Right cardiac atrium (tissue), 5 donors: Measurements from ENCODE around the gene CD109. TPM values are rescaled to one million over a fixed set of nuclear protein-coding genes. Genes with fewer than 3 reads are reported as not detected.

ENCODE experiments used
- ATAC-seq, 2 donors: fragments of 200-7000 bp; cut with Tn5 transposase; one replicate each; pipeline versions ENCODE4 v1.8.0 to v1.9.1; 2020; ENCODE audit warnings: moderate library complexity in 2 of 2, mild to moderate bottlenecking in 1 of 2
- DNase-seq, 3 donors: peaks; one replicate each; pipeline ENCODE4 v3.0.0-alpha.2; 2020
- H3K27ac ChIP-seq: one replicate; pipeline ENCODE4 v1.5.1; 2013; ENCODE audit warnings: mild to moderate bottlenecking, low read length, control low read depth, moderate library complexity
- H3K27me3 ChIP-seq: one replicate; pipeline ENCODE4 v1.6.1; 2013; ENCODE audit not compliant: control insufficient read depth, insufficient read depth
- H3K4me1 ChIP-seq: one replicate; pipeline ENCODE4 v1.6.1; 2013; ENCODE audit warnings: low read length; ENCODE audit not compliant: control insufficient read depth, insufficient read depth
- H3K4me3 ChIP-seq: one replicate; pipeline ENCODE4 v1.5.1; 2013; ENCODE audit warnings: low read length, control low read depth
- H3K9me3 ChIP-seq: one replicate; pipeline ENCODE4 v1.6.1; 2013; ENCODE audit warnings: low read length; ENCODE audit not compliant: control insufficient read depth
- WGBS: extraction: QIAGEN DNeasy Blood & Tissue Kit; methylation state at CpG from one replicate; pipeline ENCODE4 v1.1.7; 2013; 5-methylcytosine and 5-hydroxymethylcytosine counted together
- intact Hi-C, 4 donors: fragments of 100-400 bp; cut with DNase I; formaldehyde crosslinking; loops; one replicate each; pipeline versions ENCODE4 v1.11.0 to v1.14.0; 2022 to 2023
- polyA plus RNA-seq: library from polyadenylated mRNA; stranded (reverse); fragments of 200-250 nt; gene quantifications from one replicate; pipeline ENCODE4 v1.2.3, GENCODE V29; 2013
- total RNA-seq, 4 donors: library from RNA; stranded (reverse); fragmentation: NEBNext Ultra II Directional; extraction: Animal tissue kit (Norgen Biotek cat#: 25700); gene quantifications; one replicate each; pipeline ENCODE4 v1.2.1, GENCODE V29; 2021
- donor health status: healthy with polysubstance abuse.
- donor health status: DM: no; HTN: yes; CAD: no.
- donor health status: DM: no; HTN: no; CAD: no.
- donor health status: DM: no; HTN: yes; CAD: no; lungs with severe emphysema.
- donor health status: DM: yes; HTN: yes; CAD: no.

Gene CD109
- total and polyA plus RNA-seq, 5 donors: 6.6 to 36.5 (median 27.3) TPM

- DNase-seq (no peak), ATAC-seq (no peak)
- no peaks in the 10 kb centered on the region for H3K27me3 ChIP-seq
- H3K9me3 ChIP-seq: no peaks in the 10 kb centered on the region
- H3K4me3 ChIP-seq: no peak overlapping the region
- H3K4me1 ChIP-seq: no peaks in the 10 kb centered on the region
- intact Hi-C loops: no loop called here
- H3K27ac ChIP-seq: no peak overlapping the region
- WGBS: 92% methylated on average over 1 of the region's 1 CpG
These were observed 50.8 kb downstream of the CD109 start for GRCh38 chr6:73746787-73747186.

- Histone ChIP-seq H3K27me3 (no peaks in the 10 kb centered on the region), H3K4me3 (no peak overlapping the region), H3K9me3 (no peaks in the 10 kb centered on the region), H3K4me1 (no peaks in the 10 kb centered on the region), H3K27ac (no peak overlapping the region)
- ATAC-seq (no peak), DNase-seq (no peak)
- 79% methylated on average over 2 of the region's 2 CpGs for WGBS
- intact Hi-C loops: no loop called here
These were observed 51.3 kb downstream of the CD109 start for GRCh38 chr6:73747289-73747688.

- Histone ChIP-seq H3K27me3 (no peaks in the 10 kb centered on the region), H3K9me3 (no peaks in the 10 kb centered on the region), H3K4me1 (no peaks in the 10 kb centered on the region), H3K27ac (no peak overlapping the region), H3K4me3 (no peak overlapping the region)
- DNase-seq: no peak
- WGBS: 91% methylated on average over 3 of the region's 3 CpGs
- no peak for ATAC-seq
- intact Hi-C loops: no loop called here
These were observed 56.9 kb downstream of the CD109 start for GRCh38 chr6:73752943-73753342.

GRCh38 chr6:73766040-73766439 lies 70.0 kb downstream of the CD109 start:
- H3K4me3 ChIP-seq: no peak overlapping the region
- no peaks in the 10 kb centered on the region for H3K4me1 ChIP-seq
- ATAC-seq: no peak
- H3K27me3 ChIP-seq: no peaks in the 10 kb centered on the region
- H3K9me3 ChIP-seq: no peaks in the 10 kb centered on the region
- DNase-seq: no peak
- intact Hi-C loops: no loop called here
- WGBS: 91% methylated on average over 1 of the region's 1 CpG
- H3K27ac ChIP-seq: no peak overlapping the region

- WGBS: 76% methylated on average over 1 of the region's 1 CpG
- no peak overlapping the region for H3K4me3 ChIP-seq
- no peak overlapping the region for H3K27ac ChIP-seq
- H3K9me3 ChIP-seq: no peaks in the 10 kb centered on the region
- ATAC-seq (no peak), DNase-seq (no peak)
- H3K4me1 ChIP-seq: no peaks in the 10 kb centered on the region
- no peaks in the 10 kb centered on the region for H3K27me3 ChIP-seq
- intact Hi-C loops: no loop called here
These were observed 72.6 kb downstream of the CD109 start for GRCh38 chr6:73768558-73768957.

GRCh38 chr6:73769976-73770375 lies 74.0 kb downstream of the CD109 start:
- Histone ChIP-seq H3K27me3 (no peaks in the 10 kb centered on the region), H3K4me1 (no peaks in the 10 kb centered on the region), H3K4me3 (no peak overlapping the region), H3K9me3 (no peaks in the 10 kb centered on the region), H3K27ac (no peak overlapping the region)
- WGBS: 89% methylated on average over 1 of the region's 1 CpG
- DNase-seq: no peak
- ATAC-seq: no peak
- intact Hi-C loops: no loop called here

GRCh38 chr6:73774311-73774774 lies 78.3 kb downstream of the CD109 start:
- Histone ChIP-seq H3K27me3 (no peaks in the 10 kb centered on the region), H3K9me3 (no peaks in the 10 kb centered on the region), H3K27ac (no peak overlapping the region), H3K4me1 (no peaks in the 10 kb centered on the region), H3K4me3 (no peak overlapping the region)
- DNase-seq (peak; percentile 24 to 57 (median 55)), ATAC-seq (peak; percentile 93 to 99)
- 11% methylated on average over 1 of the region's 1 CpG for WGBS
- intact Hi-C loops: no loop called here

GRCh38 chr6:73779943-73780342 lies 83.9 kb downstream of the CD109 start:
- no peaks in the 10 kb centered on the region for H3K9me3 ChIP-seq
- no peak overlapping the region for H3K4me3 ChIP-seq
- intact Hi-C loops: no loop called here
- DNase-seq: no peak
- H3K27ac ChIP-seq: no peak overlapping the region
- no peak for ATAC-seq
- no peaks in the 10 kb centered on the region for H3K4me1 ChIP-seq
- no peaks in the 10 kb centered on the region for H3K27me3 ChIP-seq

GRCh38 chr6:73782911-73783310 lies 86.9 kb downstream of the CD109 start:
- no peak overlapping the region for H3K4me3 ChIP-seq
- intact Hi-C loops: no loop called here
- H3K4me1 ChIP-seq: no peaks in the 10 kb centered on the region
- H3K27me3 ChIP-seq: no peaks in the 10 kb centered on the region
- H3K9me3 ChIP-seq: no peaks in the 10 kb centered on the region
- H3K27ac ChIP-seq: no peak overlapping the region
- WGBS: 35% methylated on average over 1 of the region's 1 CpG
- ATAC-seq (no peak), DNase-seq (no peak)

- no peaks in the 10 kb centered on the region for H3K4me1 ChIP-seq
- H3K27ac ChIP-seq: no peak overlapping the region
- H3K27me3 ChIP-seq: no peaks in the 10 kb centered on the region
- no peak overlapping the region for H3K4me3 ChIP-seq
- DNase-seq (no peak), ATAC-seq (no peak)
- intact Hi-C loops: no loop called here
- no peaks in the 10 kb centered on the region for H3K9me3 ChIP-seq
- 75% methylated on average over 3 of the region's 3 CpGs for WGBS
These were observed 88.9 kb downstream of the CD109 start for GRCh38 chr6:73784726-73785505.

GRCh38 chr6:73790574-73790973 lies 94.6 kb downstream of the CD109 start:
- Histone ChIP-seq H3K4me1 (no peaks in the 10 kb centered on the region), H3K4me3 (no peak overlapping the region), H3K27me3 (no peaks in the 10 kb centered on the region), H3K27ac (no peak overlapping the region), H3K9me3 (no peaks in the 10 kb centered on the region)
- intact Hi-C loops: no loop called here
- no peak for ATAC-seq
- DNase-seq: no peak

- Histone ChIP-seq H3K27me3 (no peaks in the 10 kb centered on the region), H3K4me1 (no peaks in the 10 kb centered on the region), H3K9me3 (no peaks in the 10 kb centered on the region), H3K27ac (no peak overlapping the region), H3K4me3 (no peak overlapping the region)
- 86% methylated on average over 6 of the region's 6 CpGs for WGBS
- intact Hi-C loops: no loop called here
- DNase-seq (no peak), ATAC-seq (no peak)
These were observed 95.3 kb downstream of the CD109 start for GRCh38 chr6:73791336-73791735.
